ENCODE data around the gene SNX33. TPM values are rescaled to one million over a fixed set of nuclear protein-coding genes. Genes with fewer than 3 reads are reported as not detected.

Gene SNX33
- total RNA-seq, 1 donor from 2014 or later = 15.0 TPM

GRCh38 chr15:75646944-75647364 is 758 bp upstream of the SNX33 start:
- no peak for TF ChIP-seq CTCF (IDR thresholded peaks at IDR 0.05; ENCODE audit: insufficient read depth, low read length, severe bottlenecking)
- no peak for DNase-seq (ENCODE audit: low read depth)
- Histone ChIP-seq H3K27me3 (ENCODE audit: control insufficient read depth, insufficient read depth, low read length) (no peaks in the 10 kb centered on the region), H3K36me3 (ENCODE audit: control insufficient read depth, insufficient read depth, low read length) (peaks cover 15% of the 10 kb centered on the region), H3K4me3 (ENCODE audit: low read depth, low read length) (peak overlapping the region; percentile 90)
- no peak for FAIRE-seq

- TF ChIP-seq CTCF (IDR thresholded peaks at IDR 0.05; ENCODE audit: insufficient read depth, low read length, severe bottlenecking) = no peak
- Histone ChIP-seq H3K4me3 (ENCODE audit: low read depth, low read length) (peak overlapping the region; percentile 90), H3K36me3 (ENCODE audit: control insufficient read depth, insufficient read depth, low read length) (peaks cover 21% of the 10 kb centered on the region), H3K27me3 (ENCODE audit: control insufficient read depth, insufficient read depth, low read length) (no peaks in the 10 kb centered on the region)
- FAIRE-seq (no peak), DNase-seq (ENCODE audit: low read depth) (no peak)
These were observed 666 bp downstream of the SNX33 start for GRCh38 chr15:75648156-75649000.

GRCh38 chr15:75649045-75649761 is 1.5 kb downstream of the SNX33 start:
- Histone ChIP-seq H3K27me3 (ENCODE audit: control insufficient read depth, insufficient read depth, low read length) (no peaks in the 10 kb centered on the region), H3K36me3 (ENCODE audit: control insufficient read depth, insufficient read depth, low read length) (peaks cover 25% of the 10 kb centered on the region), H3K4me3 (ENCODE audit: low read depth, low read length) (peak overlapping the region; percentile 90)
- DNase-seq (ENCODE audit: low read depth) (no peak), FAIRE-seq (no peak)
- no peak for TF ChIP-seq CTCF (IDR thresholded peaks at IDR 0.05; ENCODE audit: insufficient read depth, low read length, severe bottlenecking)

GRCh38 chr15:75649848-75650247 is 2.1 kb downstream of the SNX33 start:
- DNase-seq (ENCODE audit: low read depth) = no peak
- peak overlapping the region; percentile 90 for H3K4me3 ChIP-seq (ENCODE audit: low read depth, low read length)
- peaks cover 30% of the 10 kb centered on the region for H3K36me3 ChIP-seq (ENCODE audit: control insufficient read depth, insufficient read depth, low read length)
- TF ChIP-seq CTCF (IDR thresholded peaks at IDR 0.05; ENCODE audit: insufficient read depth, low read length, severe bottlenecking) = no peak
- no peak for FAIRE-seq
- no peaks in the 10 kb centered on the region for H3K27me3 ChIP-seq (ENCODE audit: control insufficient read depth, insufficient read depth, low read length)

GRCh38 chr15:75650908-75651809 is 3.4 kb downstream of the SNX33 start:
- DNase-seq (ENCODE audit: low read depth) (no peak), FAIRE-seq (no peak)
- Histone ChIP-seq H3K27me3 (ENCODE audit: control insufficient read depth, insufficient read depth, low read length) (no peaks in the 10 kb centered on the region), H3K4me3 (ENCODE audit: low read depth, low read length) (peak overlapping the region; percentile 90), H3K36me3 (ENCODE audit: control insufficient read depth, insufficient read depth, low read length) (peaks cover 35% of the 10 kb centered on the region)
- no peak for TF ChIP-seq CTCF (IDR thresholded peaks at IDR 0.05; ENCODE audit: insufficient read depth, low read length, severe bottlenecking)
